NCI-H2107 treated with DMSO at 0.1 percent for 48 hours (cell line): Measurements from ENCODE around the gene NDUFC1.
"Not testable (repeated sequence)": the region's sequence is repeated elsewhere in the genome, so short reads cannot be mapped to it uniquely, and the experiment has no call there.

ENCODE experiments used
- DNase-seq: peaks from one replicate; lab custom pipeline; 2025; ENCODE audit not compliant: unreplicated experiment; lab: John Stamatoyannopoulos, UW

NDUFC1 gene

DNA sequence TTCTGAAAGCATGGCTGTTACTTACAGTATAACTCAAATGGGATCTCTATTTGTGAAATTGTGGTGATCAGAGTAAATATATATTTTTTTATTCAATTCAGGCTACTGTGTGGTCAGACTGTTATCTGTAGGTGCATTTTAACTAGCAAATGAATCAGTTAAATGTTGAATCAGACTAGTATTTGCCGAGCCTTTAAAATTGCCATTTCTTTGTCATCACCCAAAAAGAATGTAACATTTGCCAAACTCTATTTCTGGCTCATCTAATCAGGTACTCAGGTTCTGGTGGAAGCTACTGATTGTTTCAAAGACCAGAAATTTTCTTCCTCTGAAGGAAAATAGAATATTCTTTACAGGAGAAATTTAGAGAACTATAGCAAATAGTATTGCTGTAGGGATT, 2.7 kb downstream of the NDUFC1 start:
- no peak for DNase-seq

DNA sequence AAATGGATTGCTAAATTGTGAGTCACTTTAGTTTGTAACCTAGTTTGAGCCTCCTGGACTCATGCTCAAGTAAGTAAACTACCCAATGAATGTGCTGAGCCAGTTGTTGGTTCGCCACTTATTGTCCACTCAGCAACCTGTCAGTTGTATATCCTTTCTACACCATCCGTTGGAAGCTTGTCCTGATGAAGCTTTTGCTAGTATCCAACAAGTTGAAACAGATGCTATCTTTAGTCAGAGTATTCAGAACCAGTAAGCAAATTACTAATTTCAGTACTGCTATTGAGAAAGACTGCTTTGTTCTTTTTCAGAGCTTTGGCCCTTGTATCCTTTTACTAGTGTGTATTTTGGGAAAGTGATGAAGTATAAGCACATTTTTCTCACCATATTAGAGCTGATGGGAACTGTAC, 5.3 kb downstream of the NDUFC1 start:
- no peak for DNase-seq

DNA sequence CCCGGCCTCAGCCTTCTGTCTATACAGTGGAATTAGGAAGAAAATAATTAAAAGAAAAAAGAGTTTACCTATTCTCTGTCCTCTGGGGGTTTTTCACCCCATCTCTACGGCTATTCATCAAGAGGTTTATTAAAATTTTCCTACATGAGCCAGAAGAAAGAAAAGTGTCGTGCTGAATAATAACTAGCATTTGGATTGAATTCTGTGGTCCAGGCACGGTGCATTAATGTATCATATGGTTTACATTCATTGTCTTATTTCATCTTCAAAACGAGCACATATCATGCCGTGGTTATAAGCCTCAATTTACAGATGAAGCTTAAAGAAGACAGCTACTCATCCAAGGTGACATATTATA, 6.4 kb downstream of the NDUFC1 start:
- no peak for DNase-seq

DNA sequence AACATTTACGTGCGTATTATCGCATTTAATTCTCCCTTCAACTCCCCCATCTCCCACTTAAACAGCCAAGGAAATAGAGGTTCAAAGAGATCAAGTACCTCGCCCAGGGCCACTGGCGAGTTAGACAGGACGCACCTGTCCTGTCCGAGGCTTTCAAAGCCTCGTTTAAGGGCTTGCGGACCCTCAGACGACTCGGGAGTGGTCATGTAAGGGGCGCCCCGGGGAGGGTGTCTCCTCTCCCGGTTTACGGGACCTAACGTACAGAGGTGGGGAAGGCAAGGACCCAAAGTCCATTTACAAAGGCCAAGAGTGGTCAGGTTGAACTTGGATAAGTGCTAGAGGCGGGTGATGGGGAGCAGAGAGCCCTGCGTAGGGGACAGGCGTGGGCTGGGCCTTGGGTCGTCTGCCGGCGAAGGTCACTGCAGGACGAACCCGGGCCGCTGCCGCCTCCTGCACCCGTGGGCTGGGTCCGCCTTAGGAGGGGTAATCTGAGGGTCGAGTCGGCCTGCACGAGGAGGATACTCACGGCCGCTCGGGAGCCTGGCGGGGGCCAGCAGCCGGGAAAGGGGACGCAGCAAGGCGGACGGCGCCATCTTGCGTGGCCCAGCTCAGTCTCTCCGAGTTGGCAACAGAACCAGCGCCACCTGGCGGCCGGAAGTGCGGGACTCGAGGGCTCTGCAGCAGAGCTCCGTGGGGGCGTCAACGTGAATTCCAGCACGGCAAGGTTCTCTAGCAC, 6.9 kb downstream of the NDUFC1 start:
- DNase-seq = peak; percentile 56

DNA sequence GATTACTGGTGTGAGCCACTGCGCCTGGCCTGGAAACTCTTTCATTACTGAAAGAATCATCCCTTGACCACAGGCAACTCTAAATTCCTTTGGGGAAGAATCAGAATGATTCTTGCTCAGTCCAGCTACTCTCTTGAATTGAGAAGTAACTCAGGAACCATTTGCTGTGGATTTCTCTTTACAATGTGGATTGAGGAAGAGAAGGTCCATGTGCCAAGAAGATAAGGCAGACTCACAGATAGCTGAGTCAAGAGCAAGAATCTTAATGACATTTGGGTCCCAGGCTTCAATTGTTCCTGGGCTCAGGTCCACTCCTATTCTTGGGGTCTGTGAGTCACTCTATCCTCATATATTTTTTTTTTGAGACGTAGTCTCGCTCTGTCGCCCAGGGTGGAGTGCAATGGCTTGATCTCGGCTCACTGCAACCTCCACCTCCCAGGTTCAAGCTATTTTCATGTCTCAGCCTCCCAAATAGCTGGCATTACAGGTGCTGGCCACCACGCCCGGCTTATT, 16.0 kb downstream of the NDUFC1 start:
- no peak for DNase-seq

DNA sequence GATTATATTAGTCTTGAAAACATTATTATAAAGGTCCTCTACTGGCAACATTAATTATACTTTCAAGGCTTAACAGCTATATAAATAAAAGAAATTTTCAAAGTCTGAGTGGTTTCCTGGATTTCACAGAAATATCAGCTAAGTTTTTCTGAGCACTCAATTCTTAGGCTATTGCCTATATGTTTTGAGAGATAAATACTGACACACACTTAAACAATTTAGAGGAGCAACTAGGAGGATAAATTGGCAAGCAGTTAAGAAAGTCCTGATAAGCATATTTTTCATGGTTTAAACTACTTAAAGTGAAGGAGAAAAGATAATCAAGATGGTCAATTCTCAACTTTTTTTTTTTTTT, 19.6 kb downstream of the NDUFC1 start:
- DNase-seq = no peak

DNA sequence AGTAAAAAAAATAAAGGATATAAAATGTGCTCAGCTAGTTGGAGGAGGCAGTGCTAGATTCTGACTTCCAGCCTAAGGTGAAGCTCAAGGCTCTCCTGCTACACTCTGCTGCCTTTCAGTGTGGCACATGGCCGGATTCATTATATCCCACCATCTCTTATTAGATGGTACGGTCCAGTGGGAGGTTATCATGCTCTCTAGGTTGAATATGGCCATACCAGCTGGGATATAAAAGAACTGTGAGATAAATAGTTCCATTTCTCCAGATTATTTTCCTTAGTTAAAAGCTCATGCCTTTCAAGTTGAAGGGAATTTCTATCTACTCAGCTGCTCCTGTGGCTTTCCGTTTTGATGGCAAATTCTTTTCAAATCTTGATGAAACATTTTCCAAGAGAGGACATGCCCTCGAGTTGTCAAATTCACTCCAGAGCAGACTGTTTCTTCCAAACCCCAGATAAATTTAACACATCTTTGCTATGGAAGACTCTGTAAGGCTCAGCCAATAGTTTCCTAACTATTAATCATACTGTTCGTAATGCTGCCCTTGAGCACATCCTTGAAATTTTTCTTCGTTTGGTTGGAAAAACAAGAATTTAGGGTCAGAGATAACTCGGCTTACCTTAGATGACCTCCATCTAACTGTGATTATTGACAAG, 20.1 kb downstream of the NDUFC1 start:
- DNase-seq = no peak

DNA sequence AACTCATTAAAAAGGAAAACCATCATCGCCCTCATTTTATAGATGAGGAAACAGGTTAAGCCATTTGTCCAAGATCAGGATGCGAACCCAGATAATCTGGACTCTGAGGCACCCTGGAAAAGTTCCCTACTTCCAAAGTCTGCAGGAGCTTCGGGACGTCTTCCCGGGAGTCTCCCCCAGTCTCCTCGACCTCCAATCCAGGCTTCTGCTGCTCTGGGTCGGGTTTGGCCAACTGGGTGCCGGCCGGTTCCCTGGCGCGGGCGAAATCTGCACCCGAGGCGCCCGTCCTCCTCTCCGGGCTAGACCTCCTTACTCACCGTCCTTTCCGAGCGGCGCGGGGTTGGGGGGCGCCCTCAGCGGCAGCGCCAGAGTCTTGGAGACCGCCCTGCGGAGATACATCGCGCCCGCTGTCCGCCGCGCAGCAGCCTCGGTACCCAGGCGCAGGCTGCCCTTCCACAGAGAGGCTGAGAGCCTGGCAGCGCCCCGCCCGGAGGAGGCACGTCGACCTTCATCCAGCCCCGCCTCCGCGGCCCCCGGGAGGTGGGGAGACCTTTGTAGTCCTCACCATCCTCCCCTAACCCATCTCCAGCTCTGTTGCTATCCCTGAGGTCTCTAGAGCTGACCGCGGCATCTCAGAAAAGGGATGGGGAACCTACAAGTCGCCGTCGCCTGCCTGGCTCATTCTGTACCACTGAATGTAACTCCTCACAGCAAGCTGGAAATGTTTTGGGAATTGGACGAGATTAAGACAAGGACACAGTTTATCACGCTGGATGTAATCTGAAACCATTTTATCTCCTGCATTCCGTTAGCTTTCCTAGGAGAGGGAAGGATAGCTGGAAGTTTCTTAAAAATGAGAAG, 22.3 kb downstream of the NDUFC1 start, which contains the start of gene MGARP:
Gene MGARP, minus strand, starts transcription at position 466 of the 861 bp plus-strand sequence. Its CDS starts 67 bp downstream, at position 399.
- no peak for DNase-seq

DNA sequence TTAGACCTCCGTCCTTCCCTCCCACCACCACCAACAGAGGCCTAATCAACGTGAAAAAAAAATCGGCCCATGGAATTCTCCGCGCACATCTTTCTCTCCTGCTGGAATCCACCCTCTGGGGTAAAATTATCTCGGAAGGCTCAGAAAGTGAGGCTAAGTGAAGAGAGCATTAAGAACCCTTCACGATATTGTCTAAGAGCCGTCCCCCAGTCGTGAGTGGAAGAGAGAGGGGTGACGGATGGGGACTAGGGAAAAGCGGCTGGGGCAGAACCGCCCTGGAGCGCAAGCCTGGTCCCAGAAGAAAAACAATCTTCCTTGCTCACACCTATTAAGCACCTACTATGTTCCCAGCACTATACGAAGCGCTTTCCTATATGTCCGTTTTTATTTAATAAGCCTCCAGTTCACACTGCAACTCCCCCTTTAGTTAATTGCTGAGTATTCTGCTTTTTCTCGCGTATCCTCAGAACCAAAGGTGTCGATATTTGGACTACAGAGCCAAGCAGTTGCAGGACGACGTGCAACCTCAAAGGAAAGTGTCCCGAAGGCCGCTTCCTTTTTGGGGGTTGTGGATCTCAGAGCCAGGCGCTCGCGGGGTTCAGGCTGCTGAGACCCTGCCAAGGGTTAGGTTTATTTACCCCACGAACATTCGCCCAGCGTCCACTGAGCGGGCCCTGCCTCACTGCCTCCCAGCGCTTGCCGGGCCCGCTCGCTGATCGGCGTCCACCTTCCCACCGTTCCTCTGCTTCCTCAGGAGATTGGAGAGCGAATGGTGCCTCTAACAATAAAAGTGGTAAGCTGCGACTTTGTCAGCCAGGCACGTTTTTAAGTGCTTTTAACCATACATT, 23.1 kb downstream of the NDUFC1 start:
- no peak for DNase-seq

DNA sequence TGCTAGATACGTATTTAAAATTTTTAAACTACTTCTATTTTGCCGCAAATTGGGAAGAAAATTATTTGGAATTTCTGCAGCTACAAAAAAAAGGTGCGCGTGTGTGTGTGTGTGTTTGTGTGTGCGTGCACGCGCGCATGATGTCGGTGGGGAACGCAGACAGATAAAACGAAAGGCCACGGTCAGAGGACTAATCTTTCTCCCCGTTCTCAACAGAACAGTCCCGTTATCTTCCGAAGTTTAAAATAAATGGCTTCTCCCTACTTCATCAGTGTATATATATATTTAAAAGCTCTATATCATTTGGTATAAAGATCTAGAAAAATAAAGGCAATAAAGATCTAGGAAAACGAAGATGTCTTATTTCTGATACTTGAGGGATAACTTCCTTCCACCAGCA, 23.8 kb downstream of the NDUFC1 start:
- no peak for DNase-seq

DNA sequence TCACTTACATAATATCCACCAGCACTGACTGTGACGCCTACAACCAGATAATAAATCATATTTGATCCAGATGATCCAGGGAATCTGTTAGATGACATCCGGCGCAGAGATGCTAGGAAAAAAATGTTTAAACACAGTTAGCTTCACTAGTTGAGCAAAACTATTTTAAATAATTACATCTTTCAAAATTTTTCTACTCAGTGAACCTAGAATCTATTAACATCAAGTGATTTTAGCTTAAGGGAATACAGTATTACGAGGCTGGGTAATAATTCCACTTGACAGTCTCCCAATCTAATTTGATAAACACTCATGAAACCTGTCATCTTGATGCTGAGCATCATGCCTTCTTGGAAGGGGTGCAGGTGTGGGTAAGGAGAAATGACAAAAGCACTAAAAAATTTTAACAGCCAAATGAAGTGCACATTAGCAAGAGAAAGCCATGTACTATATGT, 27.0 kb downstream of the NDUFC1 start:
- DNase-seq = no peak

DNA sequence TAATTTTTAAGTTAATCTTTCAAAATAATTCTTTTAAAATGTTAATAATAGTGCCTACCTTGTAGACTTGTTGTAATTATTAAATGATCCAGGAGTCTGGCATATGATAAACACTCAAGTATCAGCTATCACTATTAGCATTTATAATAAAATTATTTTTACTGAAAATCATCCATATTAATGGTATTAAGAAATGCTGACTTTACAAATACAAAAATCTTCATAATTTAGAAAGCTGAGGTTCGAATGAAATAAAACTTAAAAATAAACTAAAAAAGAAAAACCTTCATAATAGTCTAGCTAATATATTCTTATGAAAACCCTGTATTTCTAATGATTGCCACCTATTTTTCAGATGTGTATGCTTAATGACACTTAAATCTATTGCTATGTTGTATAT, 27.5 kb downstream of the NDUFC1 start:
- no peak for DNase-seq

DNA sequence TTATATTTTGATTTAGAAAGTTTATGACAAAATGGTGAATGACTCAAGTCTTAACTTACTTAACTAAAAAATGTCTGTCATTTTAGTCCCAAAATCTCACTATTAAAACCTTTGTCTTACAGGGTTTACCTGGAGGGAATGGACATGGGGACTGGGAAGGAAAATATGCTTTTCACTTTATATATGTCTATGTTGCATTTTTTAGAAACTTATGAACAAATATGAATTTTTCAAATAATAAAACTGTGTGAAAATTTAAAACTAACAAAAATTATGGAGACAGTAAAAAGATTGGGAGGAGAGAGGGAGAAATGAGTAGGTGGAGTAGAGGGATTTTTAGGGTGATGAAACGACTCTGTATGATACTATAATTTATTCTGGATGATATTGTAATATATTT, 28.4 kb downstream of the NDUFC1 start:
- no peak for DNase-seq

DNA sequence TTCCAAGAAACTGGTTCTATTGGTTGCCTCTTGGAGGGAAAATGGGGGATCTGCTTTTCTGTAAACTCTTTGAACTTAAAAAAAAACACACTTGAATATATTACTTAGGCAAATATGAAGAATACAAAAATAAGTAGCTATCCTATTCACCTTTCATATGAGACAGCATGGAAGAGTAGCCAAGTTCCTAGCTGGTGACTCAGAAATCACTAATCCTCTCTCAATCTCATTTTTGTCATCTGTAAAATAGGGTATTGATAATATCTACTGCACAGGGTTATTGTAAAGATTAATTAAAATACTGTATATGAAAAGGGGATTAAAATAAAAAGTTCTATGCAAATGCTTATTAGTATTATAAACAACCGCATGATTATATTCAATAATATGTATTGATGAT, 35.0 kb downstream of the NDUFC1 start:
- no peak for DNase-seq

DNA sequence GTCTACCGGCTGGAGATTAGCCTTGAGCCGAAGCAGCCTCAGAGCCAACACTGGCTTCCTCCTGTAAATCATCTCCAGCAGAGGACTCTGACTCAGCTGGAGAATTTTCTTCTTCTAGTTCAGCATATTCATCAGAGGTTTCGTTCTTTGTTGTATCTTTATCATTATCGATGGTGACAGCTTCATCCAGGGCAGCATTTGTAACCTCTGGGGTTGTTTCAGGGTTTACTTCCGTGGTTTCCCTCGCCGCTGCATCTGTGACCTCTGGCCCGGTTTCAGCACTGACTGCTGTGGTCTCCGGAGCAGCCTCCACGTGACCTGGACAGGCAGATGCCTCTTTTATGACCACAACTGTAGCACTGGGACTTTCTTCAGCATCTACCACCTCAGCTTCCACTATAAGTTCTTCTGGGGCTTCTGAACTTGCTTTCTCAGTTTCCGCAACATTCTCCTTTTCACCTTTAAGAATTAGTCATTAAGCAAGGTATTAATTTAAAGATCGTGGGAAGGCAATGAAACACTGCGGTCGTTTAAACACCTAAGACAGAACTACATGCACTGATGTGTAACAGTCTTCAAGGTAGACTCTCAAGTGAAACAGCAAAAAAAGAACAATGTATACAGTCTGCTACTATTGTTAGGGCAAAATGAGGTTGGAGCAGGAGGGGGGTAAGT, 35.6 kb downstream of the NDUFC1 start:
- no peak for DNase-seq

DNA sequence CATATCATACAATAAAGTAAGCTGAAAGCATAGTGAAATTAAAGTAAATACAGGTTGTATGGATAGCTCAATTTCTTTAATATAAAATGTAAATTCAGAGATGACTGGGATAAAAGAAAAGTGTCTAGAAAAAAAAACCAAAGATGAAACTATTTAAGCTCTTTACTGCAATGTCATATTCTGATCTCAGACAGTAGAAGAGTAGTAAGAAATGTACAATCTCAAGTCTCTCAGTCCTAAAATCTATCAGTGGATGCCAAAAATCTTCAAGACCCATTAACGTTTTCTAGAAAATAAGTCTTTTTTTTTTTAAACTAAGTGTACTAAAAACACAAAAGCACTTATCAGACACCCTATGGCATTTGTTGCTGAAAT, 36.1 kb downstream of the NDUFC1 start:
- DNase-seq = no peak

DNA sequence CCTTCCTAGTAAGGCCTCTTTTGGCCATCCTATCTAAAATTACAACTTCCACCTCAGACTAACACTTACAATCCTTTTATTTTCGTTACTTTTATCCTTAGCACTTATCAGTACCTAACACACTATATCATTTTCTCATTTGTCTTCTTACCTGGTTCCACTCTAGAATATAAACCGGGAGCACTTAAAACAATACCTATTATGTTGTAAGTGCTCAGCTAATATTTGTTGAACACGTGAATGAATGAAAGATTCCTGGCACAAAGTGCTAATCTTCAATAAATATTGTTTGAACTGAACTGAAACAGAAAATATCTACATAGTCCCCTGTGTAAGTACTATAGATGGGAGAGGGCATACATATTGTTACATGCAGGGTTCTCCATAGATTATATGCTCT, 36.6 kb downstream of the NDUFC1 start:
- no peak for DNase-seq

DNA sequence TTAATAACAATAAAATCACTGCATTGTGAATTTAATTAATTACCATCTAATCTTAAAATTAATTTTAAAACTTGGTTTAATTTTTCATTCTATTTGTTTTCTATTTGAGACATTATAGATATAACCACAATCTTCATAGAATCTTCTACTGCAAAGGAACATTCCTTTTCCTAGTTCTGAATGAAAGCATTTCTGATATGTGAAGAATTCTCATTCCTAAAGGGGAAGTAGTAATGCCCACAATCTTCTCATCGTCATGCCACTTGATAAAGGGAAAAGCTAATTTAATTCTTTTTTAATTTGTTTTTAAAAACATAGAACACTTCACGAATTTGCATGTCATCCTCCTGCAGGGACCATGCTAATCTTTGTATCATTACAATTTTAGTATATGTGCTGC, 45.9 kb downstream of the NDUFC1 start:
- no peak for DNase-seq

DNA sequence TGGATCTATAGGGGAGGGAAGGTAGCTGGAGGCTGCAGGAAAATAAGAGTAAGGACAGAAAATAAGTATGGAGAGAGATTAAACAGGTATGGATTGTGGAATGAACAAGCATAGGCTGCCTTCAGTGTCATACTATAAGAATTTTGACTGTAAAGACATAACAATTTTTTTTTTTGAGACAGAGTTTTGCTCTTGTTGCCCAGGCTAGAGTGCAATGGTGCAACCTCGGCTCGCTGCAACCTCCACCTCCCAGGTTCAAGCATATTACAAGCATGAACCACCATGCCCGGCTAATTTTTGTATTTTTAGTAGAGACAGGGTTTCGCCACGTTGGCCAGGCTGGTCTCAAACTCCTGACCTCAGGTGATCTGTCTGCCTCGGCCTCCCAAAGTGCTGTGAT, 46.7 kb downstream of the NDUFC1 start:
- not testable (repeated sequence) for DNase-seq

DNA sequence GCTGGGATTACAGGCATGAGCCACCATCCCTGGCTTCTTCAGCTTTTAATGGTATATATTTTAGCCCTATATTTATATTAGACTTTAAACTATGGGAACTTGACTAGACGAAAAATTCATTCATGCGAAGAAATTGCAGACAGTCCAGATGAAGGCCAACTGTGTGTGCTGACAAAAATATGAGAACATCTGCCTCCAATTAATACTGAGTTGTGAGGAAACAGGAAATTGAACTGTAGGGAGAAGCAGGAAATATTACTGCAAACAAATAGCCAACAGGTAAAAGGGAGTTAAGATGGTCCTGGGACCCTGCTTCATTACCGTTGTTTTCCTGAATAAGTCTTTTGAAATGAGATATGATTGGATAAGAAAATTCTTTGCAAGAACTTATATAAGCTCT, 48.6 kb downstream of the NDUFC1 start:
- no peak for DNase-seq
